Activated T-cell treated with anti-CD3 and anti-CD28 coated beads for 1 hour (primary cell): ENCODE measurements around the gene CHEK1.
"Not testable (repeated sequence)": the region's sequence is repeated elsewhere in the genome, so short reads cannot be mapped to it uniquely, and the experiment has no call there.

Experiments
- DNase-seq: peaks from one replicate; pipeline ENCODE4 v3.0.0-alpha.2; 2020; ENCODE audit warnings: low read depth

The CHEK1 gene

DNA sequence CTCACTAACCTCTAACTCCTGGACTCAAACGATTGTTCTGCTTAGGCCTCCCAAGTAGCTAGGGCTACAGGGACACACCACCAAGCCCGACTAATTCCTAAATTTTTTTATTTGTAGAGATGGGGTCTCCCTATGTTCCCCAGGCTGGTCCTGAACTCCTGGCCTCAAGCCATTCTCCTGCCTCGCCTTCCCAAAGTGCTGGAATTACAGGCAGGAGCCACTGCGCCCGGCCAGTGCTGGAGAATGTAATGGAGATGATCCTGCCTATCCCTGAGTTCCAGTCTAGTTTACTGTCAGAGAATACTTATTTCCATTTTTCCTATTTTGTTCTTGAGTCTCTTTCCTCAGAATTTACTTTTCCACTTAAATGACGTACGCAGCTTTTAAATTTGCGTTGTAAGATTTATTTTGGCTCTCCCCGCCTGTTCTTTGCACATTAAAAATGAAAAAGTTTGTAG is at the start of gene CHEK1:
CHEK1 (plus strand) TSS at position 408 of the 458 bp plus-strand sequence. CDS start 1,606 bp downstream, outside the sequence.
- DNase-seq, result no peak

DNA sequence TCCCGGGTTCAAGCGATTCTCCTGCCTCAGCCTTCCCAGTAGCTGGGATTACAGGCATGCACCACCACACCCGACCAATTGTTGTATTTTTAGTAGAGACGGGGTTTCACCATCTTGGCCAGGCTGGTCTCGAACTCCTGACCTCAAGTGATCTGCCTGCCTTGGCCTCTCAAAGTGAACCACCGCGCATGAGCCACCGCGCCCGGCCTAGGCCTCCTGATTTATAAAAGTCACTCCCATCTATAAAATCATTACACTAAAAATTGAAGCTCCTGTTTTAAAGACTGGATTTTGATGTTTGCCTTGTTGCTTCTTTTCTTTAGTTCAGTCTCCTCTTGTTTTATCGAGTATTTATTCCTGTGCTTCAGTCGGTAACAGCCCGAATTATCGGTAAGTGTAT is 47.8 kb upstream of the CHEK1 start:
- DNase-seq, result not testable (repeated sequence)

DNA sequence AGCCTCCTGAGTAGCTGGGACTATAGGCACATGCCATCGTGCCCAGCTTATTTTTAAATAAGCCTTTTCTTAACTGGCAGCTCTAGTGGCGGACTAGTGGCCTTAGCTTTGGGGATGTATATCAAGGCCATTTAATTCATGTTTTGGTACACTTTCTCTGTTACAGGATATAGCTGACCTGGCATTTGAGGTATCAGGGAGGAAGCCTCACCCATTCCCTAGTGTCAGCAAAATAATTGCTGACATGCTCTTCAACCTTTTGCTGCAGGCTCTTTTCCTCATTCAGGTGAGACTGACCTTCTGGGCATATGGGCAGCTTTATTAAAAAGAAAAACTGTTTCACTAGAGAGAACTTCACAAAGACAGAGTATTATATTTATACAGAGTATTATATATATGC is 46.2 kb upstream of the CHEK1 start:
- DNase-seq, result no peak

DNA sequence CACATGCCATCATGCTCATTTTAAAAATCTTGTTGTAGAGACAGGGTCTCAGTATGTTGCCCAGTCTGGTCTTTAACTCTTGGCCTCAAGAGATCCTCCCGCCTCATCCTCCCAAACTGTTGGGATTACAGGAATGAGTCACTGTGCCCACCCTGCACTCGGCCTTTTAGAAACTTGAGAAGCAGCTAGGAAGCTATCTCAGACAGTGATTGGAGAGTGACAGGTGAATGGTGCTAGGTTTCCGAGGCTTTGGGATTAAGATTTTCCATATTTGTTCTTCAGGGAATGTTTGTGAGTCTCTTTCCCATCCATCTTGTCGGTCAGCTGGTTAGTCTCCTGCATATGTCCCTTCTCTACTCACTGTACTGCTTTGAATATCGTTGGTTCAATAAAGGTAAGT is 45.2 kb upstream of the CHEK1 start:
- no peak for DNase-seq

DNA sequence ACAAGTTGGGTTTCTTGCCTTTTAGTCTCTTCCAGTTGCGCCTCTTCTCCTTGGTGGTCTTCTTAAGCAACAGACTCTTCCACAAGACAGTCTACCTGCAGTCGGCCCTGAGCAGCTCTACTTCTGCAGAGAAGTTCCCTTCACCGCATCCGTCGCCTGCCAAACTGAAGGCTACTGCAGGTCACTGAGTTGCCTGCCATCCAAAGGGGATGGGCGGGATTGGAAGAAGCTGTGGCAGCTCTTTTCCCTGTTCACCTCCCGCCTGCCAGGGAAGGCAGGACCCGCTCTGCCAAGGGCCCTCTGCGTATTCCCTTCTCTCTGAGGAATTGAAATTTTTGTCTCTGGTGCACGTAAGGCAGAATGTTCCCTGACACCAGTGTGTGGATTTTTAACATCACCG is 41.5 kb upstream of the CHEK1 start:
- no peak for DNase-seq

DNA sequence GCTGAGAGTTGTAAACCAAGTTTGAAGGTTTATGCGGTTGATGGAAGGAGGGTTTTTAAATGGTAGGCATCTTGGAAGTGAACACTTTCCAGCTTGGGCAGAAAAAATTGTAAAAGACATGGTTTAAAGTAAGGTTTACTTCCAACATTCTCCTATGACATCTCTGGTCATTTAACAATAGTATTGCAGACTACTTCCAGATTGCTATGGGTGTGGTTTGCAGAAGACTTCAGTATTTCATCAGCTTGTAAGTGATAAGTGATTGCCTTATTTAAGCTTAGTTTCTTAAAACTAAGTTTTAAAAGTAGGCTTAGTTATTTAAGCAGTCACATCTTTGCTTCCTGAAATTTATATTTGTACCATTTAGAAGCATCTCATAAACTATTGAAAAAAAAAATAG is 39.5 kb upstream of the CHEK1 start:
- DNase-seq, result no peak

DNA sequence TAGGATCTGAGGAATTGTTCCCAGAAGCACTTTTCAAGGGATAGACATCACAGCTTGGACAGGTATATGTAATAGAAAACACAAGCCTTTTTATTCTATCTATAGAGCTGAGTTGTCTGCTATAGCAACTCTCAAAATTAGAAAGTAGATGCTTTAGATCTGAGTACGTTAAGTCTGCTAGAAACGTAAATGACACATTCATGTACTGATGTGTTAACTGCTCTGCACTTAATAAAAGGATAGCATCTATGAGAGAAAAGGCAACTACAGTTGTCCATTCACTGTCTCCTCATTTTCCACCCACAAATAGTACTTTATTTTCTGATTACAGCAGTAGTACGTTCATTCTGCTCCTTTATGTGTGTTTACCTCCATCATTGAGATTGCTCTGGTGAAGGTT is 38.3 kb upstream of the CHEK1 start:
- no peak for DNase-seq

DNA sequence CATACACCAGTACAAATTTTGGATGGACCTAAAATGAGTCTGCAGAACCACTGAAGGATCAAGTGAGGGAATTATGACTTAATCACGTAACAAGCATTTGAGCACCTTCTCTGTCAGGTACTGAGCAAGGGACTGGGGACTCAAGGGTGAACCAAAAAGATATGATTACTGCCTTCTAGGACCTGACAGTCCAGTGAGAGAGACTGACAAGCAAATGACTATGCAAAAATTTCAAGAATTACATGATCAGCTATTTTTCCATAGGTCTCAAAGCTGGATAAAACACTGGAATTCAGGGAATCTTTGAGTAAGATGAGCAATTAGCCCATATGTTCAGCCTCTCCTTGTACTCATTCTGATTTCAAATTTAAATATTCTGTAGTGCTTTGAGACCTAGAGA is 37.5 kb upstream of the CHEK1 start:
- DNase-seq, result no peak

DNA sequence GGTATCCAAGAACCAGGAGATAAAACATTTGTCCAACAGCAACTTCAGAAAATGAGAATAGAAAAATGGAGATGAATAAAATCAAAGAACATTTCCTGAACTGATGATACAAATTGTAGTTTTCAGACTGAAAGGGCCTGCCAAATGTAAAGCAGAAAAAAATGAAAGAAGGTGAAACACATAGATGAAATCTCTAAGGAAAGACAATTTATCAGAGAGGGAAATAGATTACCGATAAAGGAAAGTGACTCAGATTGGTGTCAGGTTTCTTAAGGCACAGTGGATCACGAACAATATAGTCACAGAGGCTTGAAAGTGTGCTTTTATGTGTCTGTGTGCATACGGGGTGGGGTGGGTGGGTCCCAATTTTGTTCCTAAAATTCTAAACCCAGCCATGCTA is 36.5 kb upstream of the CHEK1 start:
- no peak for DNase-seq

DNA sequence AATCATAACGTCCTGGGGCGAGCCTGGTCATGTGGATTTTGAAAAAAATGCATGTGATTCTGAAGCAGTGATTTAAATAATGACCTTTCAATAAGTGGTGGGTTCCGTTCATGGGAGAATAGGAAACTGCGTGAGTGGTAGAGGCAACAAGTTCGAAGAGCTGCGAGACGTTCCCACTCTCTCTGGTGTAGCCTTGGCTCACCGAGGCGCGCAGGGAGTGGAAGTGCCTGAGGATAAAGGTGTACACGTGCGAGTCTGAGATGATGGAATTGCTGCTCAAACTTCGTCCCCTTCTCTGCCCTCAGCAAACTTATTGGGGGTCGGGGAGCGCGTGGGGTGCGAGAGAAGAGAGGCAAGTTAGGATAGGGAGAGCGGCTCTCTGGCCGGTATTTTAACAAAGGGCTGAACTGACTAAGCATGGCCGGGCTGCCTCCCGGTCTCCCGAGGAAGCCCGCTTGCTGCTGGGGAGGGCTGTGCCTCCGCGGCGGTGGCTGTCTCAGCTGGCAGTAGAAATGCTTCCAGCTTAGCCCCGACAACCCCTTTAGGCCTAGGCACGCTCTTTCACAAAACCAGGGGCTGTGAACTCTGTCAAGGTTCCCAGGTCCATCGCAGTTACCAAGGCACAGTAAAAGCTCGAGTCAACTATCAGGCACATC is 33.2 kb upstream of the CHEK1 start:
- peak; percentile 24 for DNase-seq

DNA sequence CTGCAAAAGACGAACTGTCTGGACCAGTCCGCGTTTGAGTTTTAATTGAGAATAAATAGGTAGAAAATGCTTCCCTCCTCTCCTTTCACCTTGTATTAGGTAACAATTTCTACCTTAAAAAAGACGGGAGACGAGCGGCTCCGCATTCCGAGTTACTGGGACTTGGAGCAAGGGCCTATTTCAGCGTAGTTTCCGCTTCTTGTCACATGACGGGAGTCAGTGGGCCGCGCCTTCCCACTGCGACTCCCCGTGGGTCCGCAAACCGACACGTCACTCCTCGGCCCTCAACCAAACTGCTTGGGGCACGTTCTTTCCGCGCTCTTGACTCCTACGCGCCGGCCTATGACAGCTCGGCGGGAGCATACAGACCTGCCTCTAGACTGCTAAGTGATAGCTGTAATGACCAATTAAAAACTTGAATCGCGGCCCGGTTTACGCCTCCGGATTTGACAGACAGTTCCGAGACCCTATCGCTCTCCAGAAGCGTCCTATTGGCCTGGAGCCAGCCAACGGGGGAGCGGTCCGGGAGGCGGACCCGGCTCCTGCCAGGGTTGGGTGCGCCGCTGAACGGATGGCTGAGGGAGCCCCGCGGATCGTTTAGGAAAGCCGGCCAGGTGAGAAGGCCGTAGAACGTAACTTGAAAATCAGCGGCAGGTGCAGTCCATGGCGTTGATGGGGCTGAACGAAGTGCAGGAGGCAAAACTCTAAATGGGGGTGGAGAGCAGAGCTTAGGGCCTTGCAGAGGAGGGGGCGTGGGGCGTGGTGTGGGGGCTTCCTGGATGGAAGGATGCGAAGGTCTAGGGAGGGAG is 32.5 kb upstream of the CHEK1 start, which contains the start of gene STT3A:
STT3A (plus strand) TSS at position 548 of the 809 bp plus-strand sequence. CDS start 3,064 bp downstream, outside the sequence.
- DNase-seq, result peak; percentile 98

DNA sequence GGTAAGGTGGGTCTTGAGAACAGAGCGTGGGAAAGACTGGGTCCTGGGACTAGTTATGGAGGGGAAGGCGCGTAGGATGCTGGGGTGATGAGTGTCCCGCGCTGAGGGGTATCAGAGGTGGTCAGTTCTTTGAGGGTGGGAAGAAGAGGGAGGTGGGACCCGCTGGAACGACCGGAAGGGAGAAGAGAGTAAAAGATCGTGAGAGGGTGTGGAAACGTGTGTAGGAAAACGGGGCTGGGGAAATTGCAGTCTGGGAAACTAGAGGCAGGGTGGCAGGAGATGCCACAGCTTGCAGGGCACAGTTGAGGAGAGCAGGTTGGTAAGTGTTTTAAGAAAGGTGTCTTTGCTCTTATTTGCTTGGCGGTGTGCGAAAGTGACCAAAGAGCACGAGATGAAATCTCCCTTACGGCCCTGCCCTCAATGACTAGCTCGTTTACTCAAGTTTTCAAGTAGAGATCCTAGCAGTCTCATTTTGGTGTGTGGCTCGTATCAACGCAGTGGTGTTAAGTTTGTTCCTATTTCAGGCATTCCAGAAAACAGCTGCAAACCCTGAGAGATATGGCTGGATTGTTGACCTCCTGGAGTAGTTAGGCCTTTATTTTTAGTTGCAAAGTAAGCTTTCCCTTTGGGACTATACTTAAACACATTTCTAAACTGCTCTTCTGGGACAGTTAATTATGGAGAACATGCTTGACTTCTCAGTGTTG is 31.7 kb upstream of the CHEK1 start:
- no peak for DNase-seq

DNA sequence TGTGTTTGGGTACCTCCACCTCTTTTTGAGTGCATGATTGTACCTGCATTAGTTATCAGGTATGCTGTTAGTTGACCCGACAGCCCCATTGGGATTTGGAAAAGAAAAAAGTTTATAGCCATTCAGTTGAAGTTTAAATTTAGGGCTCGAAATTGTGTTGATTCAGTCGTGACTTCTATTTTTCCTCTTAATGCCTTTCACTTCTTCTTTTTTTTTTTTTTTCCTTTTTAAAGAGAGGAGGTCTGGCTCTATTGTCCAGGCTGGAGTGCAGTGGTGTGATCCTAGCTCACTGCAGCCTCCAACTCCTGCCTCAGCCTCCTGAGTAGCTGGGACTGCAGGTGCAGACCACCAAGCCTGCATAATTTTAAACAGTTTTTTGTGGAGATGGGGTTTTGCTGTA is 30.0 kb upstream of the CHEK1 start:
- no peak for DNase-seq

DNA sequence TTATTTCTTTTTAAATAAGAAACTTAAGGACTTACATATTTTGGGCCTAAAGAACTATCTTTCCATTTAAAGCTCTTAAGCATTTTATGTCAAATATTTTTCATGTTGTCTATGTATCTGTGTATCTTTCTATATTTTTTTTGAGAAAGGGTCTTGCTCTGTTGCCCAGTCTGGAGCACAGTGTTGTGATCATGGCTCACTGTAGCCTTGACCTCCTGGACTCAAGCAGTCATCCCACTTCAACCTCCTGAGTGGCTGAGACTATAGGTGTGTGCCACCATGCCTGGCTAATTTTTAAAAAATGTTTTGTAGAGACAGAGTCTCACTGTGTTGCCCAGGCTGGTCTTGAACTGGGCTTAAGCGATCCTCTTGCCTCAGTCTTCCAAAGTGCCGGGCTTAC is 24.3 kb upstream of the CHEK1 start:
- DNase-seq, result no peak

DNA sequence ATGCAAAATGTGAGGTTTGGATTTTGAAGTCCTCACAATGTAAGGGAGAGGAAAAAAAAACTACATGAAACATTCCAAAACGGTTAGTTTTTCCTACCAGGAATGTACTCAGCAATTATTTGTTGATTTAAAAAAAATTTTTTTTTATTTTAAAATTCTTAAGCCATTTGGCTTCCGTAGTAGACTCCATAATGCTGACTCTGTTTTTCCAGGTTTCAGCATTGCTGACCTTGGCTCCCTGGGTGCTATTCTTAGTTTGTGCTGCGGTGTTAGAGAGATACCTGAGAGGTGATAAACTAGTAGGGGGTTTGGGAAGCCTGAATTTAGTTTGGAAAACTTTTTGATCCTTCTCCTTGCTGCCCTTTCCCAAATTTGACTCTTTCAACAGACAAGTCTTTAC is 21.8 kb upstream of the CHEK1 start:
- no peak for DNase-seq

DNA sequence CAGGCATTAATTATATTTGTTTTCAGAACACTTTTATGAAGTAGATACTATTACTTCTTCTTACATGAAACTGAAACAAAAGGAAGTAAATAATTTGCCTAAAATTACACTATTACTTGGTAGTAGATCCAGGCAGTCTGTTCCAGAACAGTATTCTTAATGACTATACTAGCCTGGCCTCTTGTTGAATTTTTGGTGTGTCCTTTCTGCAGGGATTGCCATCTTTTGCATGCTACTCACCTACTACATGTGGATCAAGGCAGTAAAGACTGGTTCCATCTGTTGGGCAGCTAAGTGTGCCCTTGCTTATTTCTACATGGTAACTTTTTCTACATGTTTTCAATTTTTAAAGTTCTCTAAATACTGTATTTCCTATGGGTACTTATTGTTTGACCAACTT is 19.5 kb upstream of the CHEK1 start:
- no peak for DNase-seq

DNA sequence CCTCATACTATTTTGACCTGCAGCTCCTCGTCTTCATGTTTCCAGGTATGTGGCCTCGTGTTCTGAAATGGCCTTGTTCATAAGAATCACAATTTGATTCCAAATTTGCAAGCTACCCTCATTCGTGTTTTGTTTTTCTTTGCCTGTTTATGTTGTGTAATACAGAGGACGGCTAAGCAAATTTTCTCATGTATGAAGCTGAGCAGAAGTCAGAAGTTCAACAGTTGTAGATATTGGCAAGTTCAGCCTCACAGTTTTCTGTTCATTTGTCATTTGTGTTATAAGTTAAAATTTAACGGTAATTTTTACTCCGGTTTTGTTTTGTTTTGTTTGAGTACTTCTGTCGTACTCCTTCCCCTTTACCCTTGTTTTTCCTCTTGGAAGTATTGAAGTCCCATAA is 15.4 kb upstream of the CHEK1 start:
- no peak for DNase-seq

DNA sequence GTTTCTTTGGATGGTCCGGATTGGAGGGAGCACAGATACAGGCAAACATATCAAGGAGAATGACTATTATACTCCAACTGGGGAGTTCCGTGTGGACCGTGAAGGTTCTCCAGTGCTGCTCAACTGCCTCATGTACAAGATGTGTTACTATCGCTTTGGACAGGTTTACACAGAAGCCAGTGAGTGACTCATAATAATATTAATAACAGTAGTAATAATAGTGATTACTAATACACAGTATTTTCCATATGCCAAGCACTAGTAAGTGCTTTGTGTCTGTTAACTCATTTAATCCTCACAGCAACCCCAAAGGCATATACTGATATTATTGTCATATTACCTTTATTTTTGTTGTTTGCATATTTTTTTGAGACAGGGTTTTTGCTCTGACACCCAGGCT is 6.6 kb upstream of the CHEK1 start:
- no peak for DNase-seq

DNA sequence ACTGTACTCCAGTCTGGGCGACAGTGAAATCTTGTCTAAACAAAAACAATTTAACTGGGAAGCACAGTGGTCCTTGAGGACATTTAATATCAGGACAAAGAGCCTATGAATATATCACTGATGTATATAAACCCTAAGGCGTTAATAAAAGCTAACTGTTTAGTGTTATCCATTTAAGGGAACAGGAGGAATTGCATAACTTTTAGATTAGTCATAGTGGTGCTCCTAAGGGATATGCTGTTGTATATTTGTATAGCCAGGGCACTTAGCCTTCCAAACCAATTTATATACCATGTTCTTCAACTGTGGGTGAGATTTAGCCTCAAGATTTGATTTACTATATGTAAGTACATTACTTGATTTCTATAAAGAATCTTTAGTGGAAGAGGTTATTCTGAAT is 3.0 kb upstream of the CHEK1 start:
- no peak for DNase-seq

DNA sequence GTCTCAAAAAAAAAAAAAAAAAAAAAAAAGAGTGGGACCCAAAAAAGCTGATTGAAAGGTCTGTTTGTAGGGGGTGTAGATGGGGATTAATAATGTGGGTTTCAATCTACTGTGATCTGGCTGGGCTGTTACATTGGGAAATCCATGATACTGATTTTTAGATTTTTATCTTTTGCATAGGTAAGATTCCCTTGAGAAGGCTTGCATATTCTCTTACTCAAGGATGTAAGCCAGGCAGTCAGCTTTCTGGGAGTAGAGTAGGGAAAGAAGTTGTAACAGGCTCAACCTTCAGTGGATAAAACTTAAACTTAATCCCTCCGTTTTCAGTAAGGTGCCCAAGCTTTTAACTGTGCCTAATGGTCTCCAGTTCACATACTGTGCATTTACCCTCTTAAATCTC is 1.9 kb upstream of the CHEK1 start:
- no peak for DNase-seq

DNA sequence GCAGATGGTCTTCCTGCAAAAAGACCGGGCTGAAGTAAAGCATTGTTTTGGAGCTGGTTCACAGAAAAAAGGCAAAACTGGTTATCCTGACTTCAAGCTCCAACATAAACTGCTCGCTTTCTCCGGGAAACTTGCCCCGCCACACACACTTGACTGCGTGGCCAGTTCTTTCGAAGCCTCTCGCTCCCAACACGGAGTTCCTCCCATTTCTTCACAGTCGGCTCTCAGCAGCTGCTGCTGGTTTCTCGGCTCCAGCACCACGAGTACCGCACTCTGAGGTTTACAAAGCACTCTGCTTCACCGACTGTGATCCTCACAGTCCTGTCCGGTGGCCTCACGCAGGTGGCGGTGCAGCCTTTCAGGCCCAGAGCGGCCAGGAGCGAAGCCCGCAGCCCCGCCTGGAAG is 264 bp downstream of the CHEK1 start:
- no peak for DNase-seq

DNA sequence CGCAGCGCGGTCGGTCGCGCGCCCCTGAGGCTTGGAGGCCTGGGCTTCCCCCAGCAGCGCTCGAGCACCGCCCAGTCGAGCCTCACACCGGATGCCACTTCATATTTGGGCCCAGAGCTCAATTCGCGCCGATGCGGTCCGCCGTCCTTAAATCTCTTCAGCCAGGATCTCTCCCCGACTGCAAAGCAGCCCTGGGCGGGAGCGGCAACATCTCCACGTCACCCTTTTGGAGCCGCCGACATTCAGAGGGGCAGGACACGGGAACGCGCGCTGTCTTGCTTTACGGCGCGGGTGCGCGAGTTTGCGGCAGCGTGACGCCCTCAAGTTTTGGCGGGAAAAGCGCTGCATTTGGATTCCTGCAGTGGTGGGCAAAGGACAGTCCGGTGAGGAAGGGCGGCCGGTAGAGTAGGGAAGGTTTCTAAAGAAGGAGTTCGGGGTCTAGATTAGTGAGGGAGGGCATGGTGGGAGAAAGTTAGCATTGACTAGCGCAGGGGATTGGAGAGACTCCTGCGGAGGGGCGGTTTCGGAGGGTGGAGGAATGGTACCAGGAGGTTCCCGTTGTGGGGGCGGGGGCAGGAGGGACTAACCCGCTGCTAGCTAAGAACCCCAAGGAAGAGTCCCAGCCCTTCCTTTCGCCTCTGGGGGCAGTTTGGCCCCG is 796 bp downstream of the CHEK1 start:
- peak; percentile 73 for DNase-seq
